ENCODE measurements around the gene TMEM167B. TPM values are rescaled to one million over a fixed set of nuclear protein-coding genes. Genes with fewer than 3 reads are reported as not detected.
"Not testable (repeated sequence)": the region's sequence is repeated elsewhere in the genome, so short reads cannot be mapped to it uniquely, and the experiment has no call there.

The TMEM167B gene
- polyA plus RNA-seq (2012; ENCODE audit: low read depth, missing spikeins) = 19.4 TPM

DNA sequence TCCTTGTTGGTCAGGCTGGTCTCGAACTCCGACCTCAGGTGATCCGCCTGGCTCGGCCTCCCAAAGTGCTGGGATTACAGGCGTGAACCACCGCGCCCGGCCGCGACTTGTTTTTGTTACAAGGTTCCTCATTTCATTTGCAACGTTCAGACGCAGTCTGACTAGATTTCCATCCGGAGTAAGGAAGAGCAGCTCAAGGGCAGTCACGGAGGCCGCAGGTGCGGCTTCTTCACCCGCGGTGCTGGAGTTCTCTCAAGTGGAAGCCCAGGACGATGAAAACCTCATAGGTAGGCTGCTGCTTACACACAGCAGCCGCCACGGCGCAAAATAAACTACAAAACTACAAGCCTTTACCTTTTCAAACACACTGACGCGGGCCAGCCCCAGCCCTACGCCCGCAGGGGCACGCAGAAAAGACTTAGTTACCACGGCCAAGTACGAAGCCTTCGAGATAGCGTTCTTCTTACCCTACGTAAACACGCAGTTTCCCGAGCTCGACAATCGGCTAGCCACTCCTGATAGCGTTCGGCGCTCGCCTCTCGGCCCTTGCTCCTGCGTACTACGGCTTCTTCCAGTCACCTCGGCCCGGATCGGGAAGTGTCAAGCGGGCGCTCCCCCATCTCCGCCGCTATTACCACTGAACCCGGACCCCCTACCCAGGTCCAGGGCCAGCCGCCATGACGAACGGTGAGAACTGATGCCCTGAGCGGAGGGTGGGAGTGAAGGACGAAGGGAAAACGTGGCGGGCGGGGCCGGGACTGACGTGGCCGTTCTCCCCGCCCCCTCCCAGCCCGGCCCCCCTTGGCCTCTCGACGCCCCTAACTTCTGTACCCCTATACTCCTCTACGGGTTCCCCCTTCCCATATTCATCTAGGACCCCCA lies at the start of gene TMEM167B:
TMEM167B (plus strand) TSS at position 569 of the 882 bp plus-strand sequence; CDS start at position 678, 109 bp downstream.
- FAIRE-seq (peak; percentile 88), DNase-seq (ENCODE audit: insufficient read length, low spot score) (peak; percentile 62)
- TF ChIP-seq TAF1 (IDR thresholded peaks at IDR 0.05; ENCODE audit: low read depth, low read length) (peak; percentile 65; the same call in 1 of the 2 replicates), POU2F2 (IDR thresholded peaks at IDR 0.05; ENCODE audit: low read depth, low read length) (peak; percentile 76; the same call in 1 of the 2 replicates), SPI1 (IDR thresholded peaks at IDR 0.05; ENCODE audit: low read depth, low read length) (no peak), PAX5 (IDR thresholded peaks at IDR 0.05; ENCODE audit: insufficient read depth, low read length, severe bottlenecking) (peak; percentile 20), POLR2AphosphoS5 (IDR thresholded peaks at IDR 0.05; ENCODE audit: low read depth, low read length) (peak; percentile 78), POLR2A (IDR thresholded peaks at IDR 0.05; ENCODE audit: low read depth, low read length) (peak; percentile 77)

DNA sequence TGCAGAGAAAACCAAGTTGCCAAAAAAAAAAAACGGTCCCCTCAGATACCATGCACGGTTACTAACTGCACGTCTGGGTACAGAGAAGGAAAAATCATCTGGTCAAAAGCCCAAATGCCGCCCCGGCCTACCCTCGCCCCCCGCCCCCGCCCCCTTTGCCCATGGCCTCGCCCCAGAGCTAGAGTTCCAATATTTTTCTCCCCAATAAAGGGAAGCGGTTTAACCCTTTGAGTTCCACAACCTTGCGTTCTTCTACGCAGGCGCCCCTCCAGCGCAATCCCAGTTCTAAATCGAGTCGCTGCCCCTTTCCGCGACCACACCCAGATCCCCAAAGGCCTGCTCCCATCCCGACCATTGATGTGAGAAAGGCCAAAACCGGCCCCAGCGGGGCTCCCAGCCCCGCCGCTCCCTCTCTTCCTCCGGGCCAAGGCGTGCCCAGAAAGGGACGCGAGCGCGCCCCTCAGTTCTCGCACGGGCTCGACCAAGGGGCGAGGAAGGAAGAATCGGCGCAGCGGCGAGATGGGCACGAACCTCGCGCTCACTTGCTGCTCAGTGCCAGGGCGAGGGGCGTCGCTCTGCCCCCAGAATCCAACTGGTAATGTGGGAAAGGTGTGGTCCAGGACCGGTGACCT lies 49.5 kb upstream of the TMEM167B start:
- peak; percentile 27 for DNase-seq (ENCODE audit: insufficient read length, low spot score)
- FAIRE-seq = no peak
- no peak for TF ChIP-seq PAX5 (IDR thresholded peaks at IDR 0.05; ENCODE audit: insufficient read depth, low read length, severe bottlenecking)
- TF ChIP-seq POLR2AphosphoS5 (IDR thresholded peaks at IDR 0.05; ENCODE audit: low read depth, low read length) = no peak
- TF ChIP-seq TAF1 (IDR thresholded peaks at IDR 0.05; ENCODE audit: low read depth, low read length) = no peak
- no peak for TF ChIP-seq POLR2A (IDR thresholded peaks at IDR 0.05; ENCODE audit: low read depth, low read length)

DNA sequence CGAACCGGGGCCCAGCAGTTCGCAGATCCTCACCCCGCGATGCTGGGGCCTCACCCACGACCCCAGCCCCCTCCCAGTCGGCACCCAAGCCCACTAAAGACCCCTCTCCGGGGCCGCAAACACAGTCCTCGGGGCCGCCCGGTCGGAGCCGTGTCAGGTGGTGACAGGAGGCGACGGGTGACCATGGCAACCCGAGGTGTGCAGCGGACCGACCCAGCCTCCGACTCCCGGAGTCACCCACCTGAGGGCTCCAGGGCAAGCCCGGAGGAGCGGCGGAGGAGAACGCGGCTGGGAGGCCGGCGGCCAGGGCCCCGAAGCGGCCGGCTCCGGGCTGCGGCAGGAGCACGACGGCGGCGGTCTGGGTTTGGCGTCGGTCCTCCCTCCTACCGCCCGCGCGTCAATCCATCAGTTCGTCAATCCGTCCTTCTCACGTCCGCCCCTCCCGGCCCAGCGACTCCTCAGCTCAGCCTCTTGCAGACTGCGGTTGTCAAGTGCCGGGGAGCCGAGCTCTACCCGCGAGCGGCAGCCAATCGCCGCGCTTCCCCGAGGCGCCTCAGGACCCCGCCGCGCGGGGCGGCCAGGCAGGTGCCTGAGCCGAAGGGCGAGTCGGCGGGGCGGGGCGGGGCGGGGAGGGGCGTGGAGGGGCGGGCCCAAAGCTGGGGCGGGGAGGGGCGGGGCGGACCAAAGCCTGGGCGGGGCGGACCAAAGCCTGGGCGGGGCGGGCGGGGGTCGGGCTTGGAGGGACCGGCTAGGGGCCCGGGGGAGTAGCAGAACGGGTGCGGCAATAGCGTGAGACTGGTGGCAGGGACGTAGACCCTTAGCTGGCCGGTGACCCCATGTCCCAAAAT lies 48.7 kb upstream of the TMEM167B start, which contains the start of gene WDR47:
WDR47 (minus strand) TSS at position 482 of the 848 bp plus-strand sequence. CDS start 18,590 bp downstream, outside the sequence.
- peak; percentile 87 for FAIRE-seq
- TF ChIP-seq PAX5 (IDR thresholded peaks at IDR 0.05; ENCODE audit: insufficient read depth, low read length, severe bottlenecking) (peak; percentile 52), POU2F2 (IDR thresholded peaks at IDR 0.05; ENCODE audit: low read depth, low read length) (peak; percentile 74), POLR2AphosphoS5 (IDR thresholded peaks at IDR 0.05; ENCODE audit: low read depth, low read length) (peak; percentile 95), SPI1 (IDR thresholded peaks at IDR 0.05; ENCODE audit: low read depth, low read length) (no peak), TAF1 (IDR thresholded peaks at IDR 0.05; ENCODE audit: low read depth, low read length) (peak; percentile 93), POLR2A (IDR thresholded peaks at IDR 0.05; ENCODE audit: low read depth, low read length) (peak; percentile 96)
- peak; percentile 97 for DNase-seq (ENCODE audit: insufficient read length, low spot score)

DNA sequence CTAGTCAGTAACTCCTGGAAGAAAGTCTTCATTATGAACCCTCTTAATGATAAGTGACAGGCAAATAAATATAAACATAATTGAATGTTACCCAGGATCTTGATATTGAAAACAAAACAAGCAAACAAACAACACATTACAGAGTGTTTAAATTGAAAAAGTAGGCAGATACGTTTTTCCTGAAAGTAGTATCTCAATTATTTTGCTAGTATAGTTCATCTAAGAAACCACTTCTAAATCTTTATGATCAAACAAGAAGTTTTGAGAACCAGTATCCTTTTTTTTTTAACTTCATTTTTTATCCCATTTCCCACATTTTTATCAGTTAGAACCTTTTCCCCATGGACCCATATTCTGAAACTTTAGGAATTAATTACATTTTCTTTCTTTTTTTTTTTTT lies 45.0 kb upstream of the TMEM167B start:
- TF ChIP-seq POLR2A (IDR thresholded peaks at IDR 0.05; ENCODE audit: low read depth, low read length) (no peak), POU2F2 (IDR thresholded peaks at IDR 0.05; ENCODE audit: low read depth, low read length) (no peak), PAX5 (IDR thresholded peaks at IDR 0.05; ENCODE audit: insufficient read depth, low read length, severe bottlenecking) (no peak), TAF1 (IDR thresholded peaks at IDR 0.05; ENCODE audit: low read depth, low read length) (no peak), POLR2AphosphoS5 (IDR thresholded peaks at IDR 0.05; ENCODE audit: low read depth, low read length) (no peak), SPI1 (IDR thresholded peaks at IDR 0.05; ENCODE audit: low read depth, low read length) (no peak)
- no peak for DNase-seq (ENCODE audit: insufficient read length, low spot score)
- FAIRE-seq = no peak

DNA sequence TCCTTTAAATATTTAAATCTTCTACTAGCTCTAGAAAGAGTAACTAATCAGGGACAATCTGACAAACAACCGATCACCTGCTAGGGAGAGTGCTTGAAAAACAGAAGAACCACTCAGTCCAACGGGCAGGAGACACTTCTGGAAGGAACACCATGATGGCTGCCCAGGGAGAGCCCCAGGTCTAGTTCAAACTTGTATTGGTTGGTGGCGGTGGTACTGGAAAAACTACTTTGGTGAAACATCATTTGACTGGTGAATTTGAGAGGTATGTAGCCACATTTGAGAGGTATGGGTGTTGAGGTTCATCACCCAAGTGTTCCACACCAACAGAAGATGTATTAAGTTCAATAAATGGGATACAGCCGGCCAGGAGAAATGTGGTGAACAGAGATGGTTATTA lies 43.9 kb upstream of the TMEM167B start:
- DNase-seq (ENCODE audit: insufficient read length, low spot score) (no peak), FAIRE-seq (no peak)
- TF ChIP-seq TAF1 (IDR thresholded peaks at IDR 0.05; ENCODE audit: low read depth, low read length) = no peak
- TF ChIP-seq SPI1 (IDR thresholded peaks at IDR 0.05; ENCODE audit: low read depth, low read length) = no peak
- no peak for TF ChIP-seq PAX5 (IDR thresholded peaks at IDR 0.05; ENCODE audit: insufficient read depth, low read length, severe bottlenecking)
- TF ChIP-seq POLR2A (IDR thresholded peaks at IDR 0.05; ENCODE audit: low read depth, low read length) = no peak
- no peak for TF ChIP-seq POLR2AphosphoS5 (IDR thresholded peaks at IDR 0.05; ENCODE audit: low read depth, low read length)
- no peak for TF ChIP-seq POU2F2 (IDR thresholded peaks at IDR 0.05; ENCODE audit: low read depth, low read length)

DNA sequence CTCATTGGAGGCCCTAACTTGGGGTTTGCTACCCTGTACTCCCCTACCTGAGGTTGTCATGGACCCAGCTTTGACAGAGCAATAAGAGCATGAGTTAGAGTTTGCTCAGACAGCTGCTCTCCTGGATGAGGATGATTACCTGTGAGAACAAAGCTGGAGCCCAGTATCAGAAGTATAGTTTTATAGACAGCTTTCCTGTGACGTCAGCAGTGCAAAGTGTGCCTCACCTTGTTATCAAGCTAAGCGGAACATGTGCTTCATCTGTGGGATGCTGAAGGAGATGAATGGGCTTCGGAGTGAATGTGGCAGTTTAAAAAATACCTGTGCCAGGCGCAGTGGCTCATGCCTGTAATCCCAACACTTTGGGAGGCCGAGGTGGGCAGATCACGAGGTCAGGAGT lies 43.2 kb upstream of the TMEM167B start:
- no peak for TF ChIP-seq PAX5 (IDR thresholded peaks at IDR 0.05; ENCODE audit: insufficient read depth, low read length, severe bottlenecking)
- no peak for TF ChIP-seq POU2F2 (IDR thresholded peaks at IDR 0.05; ENCODE audit: low read depth, low read length)
- TF ChIP-seq POLR2AphosphoS5 (IDR thresholded peaks at IDR 0.05; ENCODE audit: low read depth, low read length) = no peak
- TF ChIP-seq TAF1 (IDR thresholded peaks at IDR 0.05; ENCODE audit: low read depth, low read length) = no peak
- no peak for DNase-seq (ENCODE audit: insufficient read length, low spot score)
- no peak for FAIRE-seq

DNA sequence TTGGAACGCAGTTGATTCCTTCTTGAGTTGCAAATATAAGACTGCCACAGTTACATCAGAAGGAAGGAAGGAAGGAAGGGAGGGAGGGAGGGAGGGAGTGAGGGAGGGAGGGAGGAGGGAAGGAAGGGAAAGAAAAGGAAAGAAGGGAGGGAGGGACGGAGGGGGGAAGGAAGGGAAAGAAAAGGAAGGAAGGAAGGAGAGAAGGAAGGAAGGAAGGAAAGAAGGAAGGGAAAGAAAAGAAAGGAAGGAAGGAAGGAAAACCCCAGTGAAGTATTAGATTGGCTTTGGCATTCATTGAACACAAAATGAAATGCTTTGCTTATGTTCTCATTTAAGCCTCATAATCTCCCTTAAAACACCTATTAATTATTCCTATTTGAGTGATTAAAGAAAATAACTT lies 42.2 kb upstream of the TMEM167B start:
- FAIRE-seq = no peak
- DNase-seq (ENCODE audit: insufficient read length, low spot score) = no peak
- TF ChIP-seq POU2F2 (IDR thresholded peaks at IDR 0.05; ENCODE audit: low read depth, low read length) (no peak), PAX5 (IDR thresholded peaks at IDR 0.05; ENCODE audit: insufficient read depth, low read length, severe bottlenecking) (no peak), TAF1 (IDR thresholded peaks at IDR 0.05; ENCODE audit: low read depth, low read length) (no peak)

DNA sequence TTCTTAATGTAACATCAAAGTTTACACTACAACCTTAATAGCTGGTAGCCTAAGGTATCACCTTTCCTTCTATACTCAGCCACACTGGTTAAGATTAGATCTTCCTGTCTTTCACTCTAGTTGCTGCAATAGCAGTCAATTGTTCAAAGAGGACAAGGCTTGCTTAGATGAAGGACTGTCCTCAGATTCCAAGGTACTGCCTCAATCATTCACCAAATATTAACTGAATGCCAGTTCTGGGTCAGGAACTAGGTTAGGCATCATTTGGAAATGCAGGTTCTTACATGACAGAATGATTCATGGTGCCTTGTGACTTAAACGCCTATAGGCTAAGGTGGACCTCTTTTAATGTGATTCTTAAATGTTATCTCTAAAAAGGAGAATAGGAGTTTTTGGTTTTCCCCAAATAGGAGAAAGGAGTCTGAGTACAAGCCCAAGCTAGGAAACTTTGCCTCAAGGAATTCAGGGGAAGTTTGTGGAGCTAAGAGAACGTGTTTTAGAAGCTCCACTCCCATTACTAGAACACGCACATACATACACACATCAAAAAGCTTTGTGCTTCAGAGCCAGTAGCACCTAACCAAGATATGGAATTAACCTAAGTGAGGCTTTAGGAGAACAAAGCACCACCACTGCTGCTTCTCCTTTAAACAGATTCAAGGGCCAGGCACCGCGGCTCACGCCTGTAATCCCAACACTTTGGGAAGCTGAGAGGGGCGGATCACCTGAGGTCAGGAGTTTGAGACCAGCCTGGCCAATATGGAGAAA lies 40.2 kb upstream of the TMEM167B start:
- TF ChIP-seq SPI1 (IDR thresholded peaks at IDR 0.05; ENCODE audit: low read depth, low read length) (no peak), POU2F2 (IDR thresholded peaks at IDR 0.05; ENCODE audit: low read depth, low read length) (no peak), POLR2A (IDR thresholded peaks at IDR 0.05; ENCODE audit: low read depth, low read length) (no peak), POLR2AphosphoS5 (IDR thresholded peaks at IDR 0.05; ENCODE audit: low read depth, low read length) (no peak), PAX5 (IDR thresholded peaks at IDR 0.05; ENCODE audit: insufficient read depth, low read length, severe bottlenecking) (no peak), TAF1 (IDR thresholded peaks at IDR 0.05; ENCODE audit: low read depth, low read length) (no peak)
- FAIRE-seq (no peak), DNase-seq (ENCODE audit: insufficient read length, low spot score) (no peak)

DNA sequence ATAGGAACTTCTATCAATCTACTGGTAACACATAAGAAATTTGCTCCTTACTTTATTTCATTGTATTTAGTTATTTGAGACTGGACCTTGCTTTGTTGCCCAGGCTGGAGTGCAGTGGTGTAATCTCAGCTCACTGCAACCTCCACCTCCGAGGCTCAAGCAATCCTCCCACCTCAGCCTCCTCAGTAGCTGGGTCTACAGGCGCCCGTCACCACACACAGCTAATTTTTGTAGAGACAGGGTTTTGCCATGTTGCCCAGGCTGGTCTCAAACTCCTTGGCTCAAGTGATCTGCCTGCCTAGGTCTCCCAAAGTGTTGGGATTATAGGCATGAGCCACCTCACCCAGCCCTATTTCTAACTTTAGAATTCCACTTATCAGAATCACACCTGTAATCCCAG lies 38.4 kb upstream of the TMEM167B start:
- not testable (repeated sequence) for FAIRE-seq; DNase-seq (ENCODE audit: insufficient read length, low spot score)
